ENCODE measurements around the gene BRIP1.

BRIP1 gene

GRCh38 chr17:61806936-61807335 is 56.4 kb downstream of the BRIP1 start:
- no peak overlapping the region for H3K4me3 ChIP-seq (ENCODE audit: low read depth, low read length)
- no peak for DNase-seq (ENCODE audit: low read depth)
- TF ChIP-seq MAX (IDR thresholded peaks at IDR 0.05; ENCODE audit: low read depth, low read length) (no peak), POLR2A (IDR thresholded peaks at IDR 0.05; ENCODE audit: extremely low read depth, insufficient read length) (no peak), CTCF (IDR thresholded peaks at IDR 0.05; ENCODE audit: low read depth, low read length) (no peak), MYC (IDR thresholded peaks at IDR 0.05; ENCODE audit: low read depth, low read length) (no peak)

- no peak overlapping the region for H3K4me3 ChIP-seq (ENCODE audit: low read depth, low read length)
- TF ChIP-seq POLR2A (IDR thresholded peaks at IDR 0.05; ENCODE audit: extremely low read depth, insufficient read length) (no peak), MAX (IDR thresholded peaks at IDR 0.05; ENCODE audit: low read depth, low read length) (no peak), MYC (IDR thresholded peaks at IDR 0.05; ENCODE audit: low read depth, low read length) (no peak), CTCF (IDR thresholded peaks at IDR 0.05; ENCODE audit: low read depth, low read length) (no peak)
- no peak for DNase-seq (ENCODE audit: low read depth)
Measured at GRCh38 chr17:61806081-61806828, 57.1 kb downstream of the BRIP1 start.

GRCh38 chr17:61805399-61805798 is 57.9 kb downstream of the BRIP1 start:
- no peak overlapping the region for H3K4me3 ChIP-seq (ENCODE audit: low read depth, low read length)
- TF ChIP-seq CTCF (IDR thresholded peaks at IDR 0.05; ENCODE audit: low read depth, low read length) (no peak), MYC (IDR thresholded peaks at IDR 0.05; ENCODE audit: low read depth, low read length) (no peak), MAX (IDR thresholded peaks at IDR 0.05; ENCODE audit: low read depth, low read length) (no peak), POLR2A (IDR thresholded peaks at IDR 0.05; ENCODE audit: extremely low read depth, insufficient read length) (no peak)
- no peak for DNase-seq (ENCODE audit: low read depth)

GRCh38 chr17:61803796-61804195 is 59.5 kb downstream of the BRIP1 start:
- no peak for DNase-seq (ENCODE audit: low read depth)
- no peak overlapping the region for H3K4me3 ChIP-seq (ENCODE audit: low read depth, low read length)
- TF ChIP-seq MAX (IDR thresholded peaks at IDR 0.05; ENCODE audit: low read depth, low read length): no peak
- no peak for TF ChIP-seq MYC (IDR thresholded peaks at IDR 0.05; ENCODE audit: low read depth, low read length)
- no peak for TF ChIP-seq CTCF (IDR thresholded peaks at IDR 0.05; ENCODE audit: low read depth, low read length)
- TF ChIP-seq POLR2A (IDR thresholded peaks at IDR 0.05; ENCODE audit: extremely low read depth, insufficient read length): no peak

GRCh38 chr17:61803216-61803615 is 60.1 kb downstream of the BRIP1 start:
- TF ChIP-seq POLR2A (IDR thresholded peaks at IDR 0.05; ENCODE audit: extremely low read depth, insufficient read length) (no peak), MAX (IDR thresholded peaks at IDR 0.05; ENCODE audit: low read depth, low read length) (no peak), CTCF (IDR thresholded peaks at IDR 0.05; ENCODE audit: low read depth, low read length) (no peak), MYC (IDR thresholded peaks at IDR 0.05; ENCODE audit: low read depth, low read length) (no peak)

More at GRCh38 chr17:61803216-61803615, 60.1 kb downstream of the BRIP1 start:
- H3K4me3 ChIP-seq (ENCODE audit: low read depth, low read length): no peak overlapping the region
- DNase-seq (ENCODE audit: low read depth): no peak

All from NB4 (cell line).